Stimulated activated CD8-positive, alpha-beta memory T cell treated with anti-CD3 and anti-CD28 coated beads, Interleukin-15, amount 100 ng/mL, for 24 hours (primary cell): ENCODE results near the gene TMEM229B.

Source experiments
- DNase-seq: peaks from one replicate; pipeline ENCODE4 v3.0.0-alpha.2; 2020; ENCODE audit warnings: low read depth

Gene TMEM229B

DNA sequence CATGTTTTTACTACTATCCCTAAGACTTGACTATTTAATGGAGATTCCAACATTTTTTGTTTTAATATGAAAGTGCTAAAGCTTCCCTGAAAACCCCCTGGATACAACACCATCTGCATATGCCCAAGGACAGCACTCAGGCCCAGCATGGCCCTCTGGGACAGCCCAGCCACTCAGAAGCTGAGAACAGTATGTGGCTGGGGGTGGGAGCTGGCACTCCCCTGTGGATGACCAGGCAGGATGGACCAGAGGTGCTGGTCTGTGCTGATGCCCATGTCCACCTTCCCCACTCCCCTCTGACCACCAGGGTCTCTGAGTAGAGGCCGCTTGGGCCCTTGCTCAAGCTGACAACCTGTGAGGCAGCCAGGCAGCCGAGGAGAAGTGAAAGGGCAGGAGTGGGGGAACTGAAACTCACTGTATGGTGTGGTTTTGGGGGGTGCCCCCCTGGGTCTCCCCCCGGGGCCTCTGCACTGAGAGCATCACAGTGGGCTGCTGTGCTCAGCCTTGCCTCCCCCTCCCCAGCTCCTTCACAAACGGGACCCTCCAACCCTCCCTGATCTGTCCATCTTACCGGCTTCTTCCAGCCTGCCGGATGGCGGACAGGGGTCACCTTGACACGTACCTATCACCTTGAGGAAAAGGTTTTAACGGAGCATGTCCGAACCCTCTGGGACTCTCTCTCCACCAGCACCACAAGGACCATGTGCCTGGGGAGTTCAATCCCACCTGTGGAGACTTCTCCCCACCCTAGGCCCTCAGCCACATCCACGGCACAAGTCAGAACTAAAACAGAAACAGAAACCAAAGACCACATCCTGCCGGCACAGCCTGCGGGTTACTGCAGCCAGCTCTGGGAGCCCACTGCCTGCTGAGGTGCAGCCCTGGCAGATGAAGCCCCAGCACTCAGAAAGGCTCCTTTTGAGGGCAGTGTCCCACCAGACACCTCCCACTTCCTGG lies at the start of gene TMEM229B:
TMEM229B (minus strand) TSS at position 785 of the 957 bp plus-strand sequence. CDS start 14,798 bp downstream, outside the sequence.
- peak; percentile 38 for DNase-seq

DNA sequence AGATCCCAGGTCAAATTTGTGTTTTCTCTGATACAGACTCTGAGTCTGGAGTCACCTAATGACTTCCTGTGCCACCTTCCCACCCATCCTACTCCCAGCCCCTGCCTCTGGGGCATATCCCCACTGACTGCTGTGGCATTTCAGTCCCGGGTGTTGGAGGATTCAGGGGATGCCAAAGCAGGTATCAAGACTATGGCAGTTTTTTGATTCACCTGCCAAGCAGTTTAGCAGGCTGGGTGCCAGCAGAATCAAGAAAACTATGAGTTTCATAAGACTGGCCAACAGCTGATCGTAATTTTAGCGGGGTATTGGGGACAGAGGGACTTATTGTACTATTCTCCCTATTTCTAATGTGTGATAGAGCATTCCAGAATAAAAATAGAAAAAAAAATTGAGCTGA lies 49.2 kb upstream of the TMEM229B start:
- DNase-seq, result no peak

DNA sequence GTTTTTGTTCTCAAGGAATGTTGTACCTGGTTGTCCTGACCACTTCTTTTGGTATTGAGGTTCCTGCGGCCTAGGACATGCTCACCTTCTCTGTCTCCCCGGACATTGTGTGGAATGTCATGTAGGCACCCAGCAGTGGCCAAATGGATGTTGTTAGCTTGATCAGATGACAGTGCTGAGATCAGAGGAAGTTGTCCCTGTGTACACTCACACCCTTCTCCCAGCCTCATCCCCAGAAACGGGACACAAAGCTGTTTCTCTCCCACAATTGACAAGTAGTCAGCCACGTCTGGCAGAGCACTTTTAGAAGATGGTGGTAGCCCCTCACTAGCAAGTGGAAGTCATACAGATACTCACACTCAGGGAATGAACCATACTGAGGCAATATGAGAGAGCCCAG lies 47.6 kb upstream of the TMEM229B start:
- no peak for DNase-seq

GRCh38 chr14:67533754-67534085 lies 45.2 kb upstream of the TMEM229B start:
- DNase-seq, result no peak

DNA sequence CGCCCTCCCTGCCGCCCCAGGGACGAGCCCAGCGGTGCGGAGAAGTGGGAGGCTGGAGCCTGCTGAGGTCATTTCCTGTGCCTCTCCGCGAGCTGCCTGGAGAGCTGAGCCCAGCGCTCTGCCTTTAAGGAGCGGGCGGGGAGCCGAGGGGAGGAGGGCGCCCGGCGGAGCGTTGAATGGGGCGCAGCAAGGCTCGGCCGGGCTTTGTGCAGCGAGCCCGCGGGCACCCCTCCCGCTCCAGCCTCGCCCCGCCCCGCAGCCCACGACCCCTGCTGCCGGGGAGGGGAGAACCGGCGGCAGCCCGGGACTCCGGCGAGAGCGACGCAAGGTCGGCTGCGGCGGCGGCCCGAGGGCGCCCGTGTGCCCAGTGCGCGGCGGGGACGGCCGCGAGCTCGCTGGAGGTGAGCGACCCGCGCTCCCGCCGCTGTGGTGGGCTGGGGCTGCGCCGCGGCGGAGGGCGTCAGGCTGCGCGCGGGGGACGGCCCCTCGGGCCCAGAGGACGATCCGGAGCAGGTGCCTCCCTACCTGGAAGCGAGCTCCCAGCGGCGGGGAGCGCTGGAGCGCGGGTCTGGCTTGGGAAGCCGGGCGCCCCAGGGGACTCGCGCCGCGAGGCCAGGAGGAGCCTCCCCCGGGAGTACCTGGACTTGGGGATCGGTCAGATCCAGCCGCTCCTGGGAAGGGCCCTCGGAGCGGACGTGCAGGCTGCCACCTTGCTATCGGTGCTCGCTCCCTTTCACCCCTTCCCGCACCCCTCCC lies 44.7 kb upstream of the TMEM229B start, which contains the start of gene PLEKHH1:
PLEKHH1 (plus strand) TSS at position 293 of the 756 bp plus-strand sequence. CDS start 8,578 bp downstream, outside the sequence.
- no peak for DNase-seq

- DNase-seq, result no peak
Observed at GRCh38 chr14:67532606-67532997, 44.1 kb upstream of the TMEM229B start.

DNA sequence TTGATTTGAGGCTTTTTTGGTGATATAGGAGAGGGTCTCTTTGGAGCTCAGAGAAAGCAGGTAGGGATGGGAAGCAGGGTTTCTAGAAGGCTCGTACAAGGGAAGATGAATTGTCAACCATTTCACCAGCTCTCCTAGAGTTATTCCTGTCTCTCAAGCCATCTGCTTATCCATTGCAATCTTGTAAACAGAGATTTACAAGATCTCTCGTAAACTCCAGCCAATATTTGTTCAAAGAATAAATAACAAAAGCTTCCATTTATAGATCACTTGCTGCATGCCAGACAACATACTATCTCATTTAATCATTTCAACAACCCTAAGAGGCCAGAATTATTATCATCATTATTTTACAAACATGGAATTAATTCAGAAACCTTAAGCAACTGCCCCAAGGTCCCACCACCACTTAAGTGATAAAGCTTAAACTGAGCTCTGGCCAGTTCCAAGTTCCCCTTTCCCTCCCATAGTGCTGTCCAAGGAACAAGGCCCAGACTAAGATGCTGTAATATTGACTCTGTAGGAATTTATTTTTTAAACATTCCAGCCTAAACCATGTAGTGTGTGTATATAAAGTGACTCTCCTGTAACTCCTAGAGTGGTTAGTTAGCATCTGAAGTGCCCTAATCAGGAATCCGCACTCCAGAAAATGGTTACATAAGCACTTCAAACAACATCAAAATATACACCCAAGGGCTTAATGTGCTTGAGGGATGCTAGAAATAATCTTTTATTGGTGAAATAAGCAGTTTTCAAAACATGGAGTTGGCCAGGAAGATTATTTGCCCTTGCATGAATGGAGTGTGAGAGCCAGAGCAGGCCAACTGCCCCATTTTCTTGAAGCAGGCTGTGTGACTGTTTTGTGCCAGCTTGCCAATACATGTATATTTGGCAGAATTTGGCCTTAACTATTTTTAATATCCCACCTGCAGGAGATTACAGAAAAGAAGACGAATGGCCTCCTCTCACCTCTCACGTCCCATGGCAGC lies 41.7 kb upstream of the TMEM229B start:
- DNase-seq, result no peak

DNA sequence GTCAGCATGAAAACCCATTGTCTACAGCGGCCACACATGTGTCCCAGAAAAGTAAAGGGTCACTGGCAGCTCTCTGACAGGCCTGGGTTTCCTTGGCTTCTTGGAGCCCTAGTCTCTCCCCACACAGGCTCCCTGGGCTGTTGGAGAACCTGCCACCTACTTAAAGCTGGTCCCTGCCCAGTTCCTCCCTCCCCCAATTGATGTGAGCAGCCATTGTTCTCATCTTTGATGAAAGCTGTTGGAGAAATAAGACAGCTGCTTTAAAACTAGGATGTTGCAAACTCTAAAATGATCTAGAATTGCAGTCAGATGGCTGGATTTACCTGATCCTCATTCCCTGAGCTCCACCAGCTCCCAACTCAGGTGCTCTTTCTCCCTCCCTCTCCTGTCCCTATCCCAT lies 39.8 kb upstream of the TMEM229B start:
- DNase-seq, result no peak

GRCh38 chr14:67527756-67528155 lies 39.2 kb upstream of the TMEM229B start:
- no peak for DNase-seq

- DNase-seq, result no peak
Observed at GRCh38 chr14:67526676-67527459, 38.3 kb upstream of the TMEM229B start.

- no peak for DNase-seq
Observed at GRCh38 chr14:67526181-67526580, 37.7 kb upstream of the TMEM229B start.

DNA sequence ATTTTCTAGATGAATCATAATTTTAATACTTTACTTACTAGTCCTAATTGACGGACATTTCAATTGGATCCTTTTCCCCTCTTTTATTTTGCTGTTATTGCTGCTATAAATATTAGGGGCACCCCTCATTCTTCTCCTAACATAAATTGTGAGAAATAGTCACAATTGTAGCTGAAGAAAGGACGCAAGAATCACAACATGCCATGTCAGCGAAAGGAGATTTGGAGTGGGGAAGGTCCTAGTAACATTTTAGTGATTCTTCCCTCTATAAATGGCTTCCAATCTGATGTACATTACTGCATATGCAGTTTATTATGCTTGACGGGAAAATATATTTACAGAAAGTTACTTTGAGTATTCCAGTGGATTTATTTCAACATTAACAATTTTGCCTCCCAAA lies 36.9 kb upstream of the TMEM229B start:
- no peak for DNase-seq

- DNase-seq, result no peak
Observed at GRCh38 chr14:67524634-67524963, 36.1 kb upstream of the TMEM229B start.

GRCh38 chr14:67523764-67524633 lies 35.5 kb upstream of the TMEM229B start:
- no peak for DNase-seq

- DNase-seq, result no peak
Observed at GRCh38 chr14:67522270-67522669, 33.7 kb upstream of the TMEM229B start.

- DNase-seq, result no peak
Observed at GRCh38 chr14:67520482-67520881, 32.0 kb upstream of the TMEM229B start.

- no peak for DNase-seq
Observed at GRCh38 chr14:67519406-67519805, 30.9 kb upstream of the TMEM229B start.

DNA sequence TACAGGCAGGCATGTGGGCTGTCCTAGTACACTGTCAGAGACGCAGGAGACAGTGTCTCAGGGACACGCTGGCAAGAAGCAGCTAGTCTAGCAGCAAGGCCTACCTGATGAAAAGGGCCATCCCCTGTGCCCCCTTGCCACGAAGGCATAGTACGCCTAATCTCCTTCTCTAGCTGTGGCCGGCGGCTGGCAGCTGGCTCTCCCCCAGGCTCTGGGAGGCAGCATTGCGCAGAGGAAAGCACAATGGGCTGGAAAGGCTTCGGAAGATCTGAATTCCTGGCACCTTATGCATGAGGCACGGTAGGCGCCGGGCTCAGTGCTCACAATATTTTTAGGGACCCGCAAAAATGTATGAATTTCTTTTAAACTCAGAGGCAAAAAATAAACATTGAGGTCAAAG lies 28.6 kb upstream of the TMEM229B start:
- DNase-seq, result no peak

DNA sequence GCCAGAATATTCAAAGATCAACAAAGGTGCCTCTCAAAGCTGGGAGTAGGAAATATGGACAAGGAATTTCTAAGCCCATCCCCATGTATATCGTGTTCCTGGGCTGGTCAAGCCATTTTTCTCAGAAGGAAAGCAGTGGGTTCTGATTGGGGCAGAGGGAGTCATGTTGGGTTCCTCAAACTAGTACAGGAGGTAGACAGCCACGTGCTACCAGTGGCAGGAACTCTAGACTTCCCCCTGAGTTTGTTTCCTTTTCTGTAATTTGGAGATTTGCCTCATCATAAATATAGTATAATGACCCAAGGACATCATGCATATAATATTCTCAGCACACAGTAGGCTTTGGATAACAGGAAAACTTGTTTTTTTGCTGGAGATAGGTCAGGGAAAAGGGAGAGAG lies 28.2 kb upstream of the TMEM229B start:
- DNase-seq, result no peak
